Measurements from ENCODE around the gene VWA8.
"Not testable (repeated sequence)": the region's sequence is repeated elsewhere in the genome, so short reads cannot be mapped to it uniquely, and the experiment has no call there.

The VWA8 gene

GRCh38 chr13:41682766-41683165 is 278.1 kb downstream of the VWA8 start:
- no peak for DNase-seq (ENCODE audit: low read depth in 3 of 3)

GRCh38 chr13:41682001-41682400 is 278.9 kb downstream of the VWA8 start:
- DNase-seq (ENCODE audit: low read depth in 3 of 3), result no peak

- no peak for DNase-seq (ENCODE audit: low read depth in 3 of 3)
Observed at GRCh38 chr13:41681587-41681986, 279.3 kb downstream of the VWA8 start.

- DNase-seq (ENCODE audit: low read depth in 3 of 3), result no peak
Observed at GRCh38 chr13:41680900-41681299, 280.0 kb downstream of the VWA8 start.

GRCh38 chr13:41678848-41679247 is 282.1 kb downstream of the VWA8 start:
- no peak for DNase-seq (ENCODE audit: low read depth in 3 of 3)

GRCh38 chr13:41678249-41678648 is 282.7 kb downstream of the VWA8 start:
- no peak for DNase-seq (ENCODE audit: low read depth in 3 of 3)

- DNase-seq (ENCODE audit: low read depth in 3 of 3), result no peak
Observed at GRCh38 chr13:41675306-41675705, 285.6 kb downstream of the VWA8 start.

- DNase-seq (ENCODE audit: low read depth in 3 of 3), result no peak
Observed at GRCh38 chr13:41674246-41674645, 286.7 kb downstream of the VWA8 start.

- DNase-seq (ENCODE audit: low read depth in 3 of 3), result no peak
Observed at GRCh38 chr13:41673640-41674039, 287.3 kb downstream of the VWA8 start.

GRCh38 chr13:41670873-41671443 is 290.0 kb downstream of the VWA8 start:
- no peak for DNase-seq (ENCODE audit: low read depth in 3 of 3)

- no peak for DNase-seq (ENCODE audit: low read depth in 3 of 3)
Observed at GRCh38 chr13:41668130-41668757, 292.7 kb downstream of the VWA8 start.

GRCh38 chr13:41666644-41667043 is 294.3 kb downstream of the VWA8 start:
- DNase-seq (ENCODE audit: low read depth in 3 of 3), result no peak

- no peak for DNase-seq (ENCODE audit: low read depth in 3 of 3)
Observed at GRCh38 chr13:41660411-41660810, 300.5 kb downstream of the VWA8 start.

- DNase-seq (ENCODE audit: low read depth in 3 of 3), result no peak
Observed at GRCh38 chr13:41658057-41658661, 302.8 kb downstream of the VWA8 start.

- DNase-seq (ENCODE audit: low read depth in 3 of 3), result no peak
Observed at GRCh38 chr13:41655997-41656396, 304.9 kb downstream of the VWA8 start.

- no peak for DNase-seq (ENCODE audit: low read depth in 3 of 3)
Observed at GRCh38 chr13:41654796-41655195, 306.1 kb downstream of the VWA8 start.

- DNase-seq (ENCODE audit: low read depth in 3 of 3), result peak in 1 of 3 experiments; percentile 23
Observed at GRCh38 chr13:41652735-41653361, 308.1 kb downstream of the VWA8 start.

- DNase-seq (ENCODE audit: low read depth in 3 of 3), result no peak
Observed at GRCh38 chr13:41651413-41652058, 309.4 kb downstream of the VWA8 start.

- no peak for DNase-seq (ENCODE audit: low read depth in 3 of 3)
Observed at GRCh38 chr13:41650706-41651105, 310.2 kb downstream of the VWA8 start.

- no peak for DNase-seq (ENCODE audit: low read depth in 3 of 3)
Observed at GRCh38 chr13:41649659-41650058, 311.2 kb downstream of the VWA8 start.

- DNase-seq (ENCODE audit: low read depth in 3 of 3), result no peak
Observed at GRCh38 chr13:41648314-41648935, 312.5 kb downstream of the VWA8 start.

- not testable (repeated sequence) for DNase-seq (ENCODE audit: low read depth in 3 of 3)
Observed at GRCh38 chr13:41647699-41648313, 313.1 kb downstream of the VWA8 start.

Data from stimulated activated CD4-positive, alpha-beta T cell treated with anti-CD3 and anti-CD28 coated beads, TNF-alpha, amount 100 ng/mL, for 24 hours (primary cell).